GM06990 (cell line): ENCODE results near the gene CAB39.
"Not testable (repeated sequence)": the region's sequence is repeated elsewhere in the genome, so short reads cannot be mapped to it uniquely, and the experiment has no call there.

Experiments
- DNase-seq: peaks from one replicate; pipeline ENCODE4 v3.0.0-alpha.2; 2011; ENCODE audit not compliant: insufficient read length; ENCODE audit errors: extremely low read depth
- H3K27me3 ChIP-seq: replicated peaks from 2 replicates; pipeline ENCODE4 v1.6.0; 2011; ENCODE audit warnings: low read length; ENCODE audit not compliant: control insufficient read depth, insufficient read depth
- H3K36me3 ChIP-seq: 2 replicates; pipeline ENCODE4 v1.5.1; 2011; ENCODE audit warnings: low read length; ENCODE audit not compliant: control insufficient read depth, insufficient read depth
- H3K4me3 ChIP-seq: replicated peaks from 2 replicates; pipeline ENCODE4 v1.5.1; 2011; ENCODE audit warnings: low read depth, mild to moderate bottlenecking, control low read depth, low read length
- CTCF ChIP-seq: IDR thresholded peaks from 2 replicates; pipeline ENCODE4 v1.5.1; 2011; ENCODE audit warnings: low read length, control low read depth, mild to moderate bottlenecking, inconsistent platforms; ENCODE audit not compliant: insufficient read depth, poor library complexity, severe bottlenecking

Gene CAB39

GRCh38 chr2:230700447-230700846 lies 12.2 kb upstream of the CAB39 start:
- TF ChIP-seq CTCF: no peak
- Histone ChIP-seq H3K36me3 (no peaks in the 10 kb centered on the region), H3K27me3 (no peaks in the 10 kb centered on the region), H3K4me3 (no peak overlapping the region)
- no peak for DNase-seq

- no peak for TF ChIP-seq CTCF
- no peaks in the 10 kb centered on the region for H3K27me3 ChIP-seq
- no peaks in the 10 kb centered on the region for H3K36me3 ChIP-seq
- DNase-seq: no peak
- no peak overlapping the region for H3K4me3 ChIP-seq
Observed at GRCh38 chr2:230701308-230701707, 11.3 kb upstream of the CAB39 start.

- not testable (repeated sequence) for H3K4me3 ChIP-seq, DNase-seq, H3K36me3 ChIP-seq, H3K27me3 ChIP-seq
Observed at GRCh38 chr2:230702457-230702856, 10.2 kb upstream of the CAB39 start.

DNA sequence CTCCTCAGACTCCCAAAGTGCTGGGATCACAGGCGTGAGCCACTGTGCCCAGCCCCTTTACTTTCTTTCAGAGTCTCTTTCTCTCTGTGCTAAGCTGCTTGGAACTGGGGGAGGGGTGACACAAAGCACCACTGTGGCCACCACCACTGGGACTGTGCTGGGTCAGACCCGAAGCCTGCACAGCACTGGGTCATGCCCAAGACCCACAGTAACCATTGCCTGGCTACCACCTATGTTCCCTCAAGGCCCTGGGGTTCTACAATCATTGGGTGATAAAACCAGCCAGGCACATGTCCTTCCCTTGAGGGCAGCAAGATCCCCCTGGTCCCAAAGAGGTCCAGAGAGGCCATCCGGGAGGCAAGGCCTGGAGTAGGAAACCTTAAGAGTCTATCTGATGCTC lies 9.1 kb upstream of the CAB39 start:
- TF ChIP-seq CTCF: no peak
- H3K36me3 ChIP-seq: no peaks in the 10 kb centered on the region
- no peak for DNase-seq
- H3K27me3 ChIP-seq: no peaks in the 10 kb centered on the region
- no peak overlapping the region for H3K4me3 ChIP-seq

- no peak for DNase-seq
- TF ChIP-seq CTCF: no peak
- Histone ChIP-seq H3K4me3 (no peak overlapping the region), H3K36me3 (no peaks in the 10 kb centered on the region), H3K27me3 (no peaks in the 10 kb centered on the region)
Observed at GRCh38 chr2:230706053-230706521, 6.6 kb upstream of the CAB39 start.

GRCh38 chr2:230706966-230707365 lies 5.7 kb upstream of the CAB39 start:
- no peaks in the 10 kb centered on the region for H3K36me3 ChIP-seq
- TF ChIP-seq CTCF: no peak
- DNase-seq: no peak
- no peaks in the 10 kb centered on the region for H3K27me3 ChIP-seq
- H3K4me3 ChIP-seq: no peak overlapping the region
